GM21737 (cell line): ENCODE data around the gene ZNF664.
A peak's percentile ranks its signal among the peaks of the same experiment; 100 is the strongest.

Source experiments
- ATAC-seq: cut with Tn5 transposase; IDR thresholded peaks from one replicate; pipeline ENCODE4 v1.9.1; 2021; ENCODE audit warnings: mild to moderate bottlenecking, moderate library complexity; ENCODE audit not compliant: unreplicated experiment

The ZNF664 gene

DNA sequence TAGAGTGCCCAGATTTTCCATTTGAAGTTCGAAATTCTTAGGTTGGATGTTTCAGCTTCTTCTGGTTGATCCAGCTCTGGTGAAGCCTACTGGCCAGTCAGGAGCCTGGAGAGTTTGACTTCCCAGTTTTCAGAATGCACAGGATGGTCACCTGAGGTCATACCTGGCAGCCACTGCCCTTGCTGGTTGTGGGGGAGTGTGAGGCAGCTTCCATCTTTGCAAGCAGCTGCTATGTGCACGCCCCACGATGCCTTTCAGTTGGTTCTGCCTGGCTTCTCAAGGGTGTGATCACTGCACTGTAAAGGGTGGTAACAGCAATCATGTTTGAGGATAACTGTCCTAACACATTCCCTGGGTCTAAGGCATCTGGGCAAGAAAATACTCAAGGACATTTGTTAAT lies 15.8 kb upstream of the ZNF664 start:
- ATAC-seq = no peak

- no peak for ATAC-seq
Measured at GRCh38 chr12:123958462-123958861, 14.6 kb upstream of the ZNF664 start.

- no peak for ATAC-seq
Measured at GRCh38 chr12:123958876-123959275, 14.1 kb upstream of the ZNF664 start.

GRCh38 chr12:123960029-123960735 lies 12.8 kb upstream of the ZNF664 start:
- ATAC-seq = no peak

GRCh38 chr12:123960856-123961255 lies 12.2 kb upstream of the ZNF664 start:
- no peak for ATAC-seq

- ATAC-seq = no peak
Measured at GRCh38 chr12:123961585-123962345, 11.2 kb upstream of the ZNF664 start.

DNA sequence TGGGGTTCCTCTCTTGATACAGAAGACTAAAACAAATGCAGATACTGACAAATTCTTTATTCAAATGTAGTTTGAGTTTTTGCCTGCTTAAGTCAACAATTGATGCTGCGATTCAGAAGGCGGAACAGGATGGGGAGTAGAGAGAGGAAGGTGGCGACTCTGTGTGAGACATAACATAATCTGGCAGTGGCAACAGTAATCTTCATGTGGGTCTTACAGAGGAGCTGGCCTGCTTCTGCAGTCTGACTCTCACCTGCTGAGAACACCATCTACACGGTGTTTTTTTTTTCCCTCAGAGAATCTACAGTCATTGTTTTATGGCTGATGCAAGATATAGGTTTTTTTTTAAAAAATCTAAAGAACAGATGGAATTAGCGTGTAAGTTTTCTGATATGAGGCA lies 10.5 kb upstream of the ZNF664 start:
- ATAC-seq = no peak

DNA sequence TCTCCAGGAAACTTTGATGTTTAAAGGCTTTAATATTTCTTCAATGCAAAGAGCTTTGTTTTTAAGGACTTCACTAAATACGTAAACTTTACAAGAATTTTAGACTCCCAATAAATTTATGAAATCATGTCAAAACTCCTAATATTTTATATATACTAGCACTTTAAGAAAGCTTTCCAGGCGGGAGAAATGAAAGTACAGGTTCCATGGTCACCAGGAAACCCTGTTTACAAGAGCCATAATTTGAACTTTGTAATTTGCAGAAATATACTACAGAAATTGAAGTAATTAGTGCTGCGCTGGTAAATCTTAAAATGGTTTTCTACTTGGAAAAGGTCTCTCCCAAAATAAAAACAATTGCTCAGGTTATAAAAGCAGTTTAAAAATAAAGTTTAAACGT lies 9.2 kb upstream of the ZNF664 start:
- ATAC-seq = no peak

GRCh38 chr12:123965382-123965781 lies 7.6 kb upstream of the ZNF664 start:
- ATAC-seq = no peak

- ATAC-seq = no peak
Measured at GRCh38 chr12:123966596-123966995, 6.4 kb upstream of the ZNF664 start.

DNA sequence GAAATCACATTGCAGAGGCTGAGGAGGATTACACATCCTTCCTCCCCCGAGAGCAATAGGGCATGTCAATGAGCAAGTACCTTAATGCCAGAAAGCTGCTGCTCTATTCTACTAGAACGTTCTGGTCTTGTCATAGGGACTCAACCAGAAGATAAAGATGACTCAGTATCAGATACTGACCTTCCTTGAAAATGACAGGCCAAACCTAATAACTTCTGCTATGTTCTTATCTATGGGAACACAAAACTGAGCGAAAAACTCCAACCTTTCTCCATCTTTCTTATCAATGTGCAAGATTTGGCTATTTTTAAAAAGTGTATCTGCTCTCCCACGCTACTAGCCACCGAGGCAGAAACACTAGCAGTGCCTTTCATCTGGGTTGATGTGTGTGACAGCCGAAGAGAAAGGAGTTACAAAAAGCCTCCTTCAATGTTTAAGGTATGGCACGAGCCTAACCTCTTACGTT lies 5.9 kb upstream of the ZNF664 start:
- ATAC-seq = no peak

DNA sequence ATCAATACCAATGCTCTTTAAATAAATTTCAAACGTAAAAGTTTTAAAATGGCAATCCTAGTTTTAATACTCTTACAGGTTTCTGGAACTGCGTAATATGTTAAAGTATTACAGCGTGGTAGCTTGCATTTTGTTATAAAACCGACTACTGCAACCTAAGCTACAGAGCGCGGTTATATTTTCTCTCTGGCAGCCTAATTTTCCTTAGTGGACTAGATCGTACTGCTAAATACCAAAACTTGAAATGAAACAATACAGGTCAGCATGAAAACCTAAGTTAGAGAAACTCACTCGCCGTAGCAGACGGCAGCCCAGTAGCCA lies 1.6 kb upstream of the ZNF664 start:
- ATAC-seq = no peak

DNA sequence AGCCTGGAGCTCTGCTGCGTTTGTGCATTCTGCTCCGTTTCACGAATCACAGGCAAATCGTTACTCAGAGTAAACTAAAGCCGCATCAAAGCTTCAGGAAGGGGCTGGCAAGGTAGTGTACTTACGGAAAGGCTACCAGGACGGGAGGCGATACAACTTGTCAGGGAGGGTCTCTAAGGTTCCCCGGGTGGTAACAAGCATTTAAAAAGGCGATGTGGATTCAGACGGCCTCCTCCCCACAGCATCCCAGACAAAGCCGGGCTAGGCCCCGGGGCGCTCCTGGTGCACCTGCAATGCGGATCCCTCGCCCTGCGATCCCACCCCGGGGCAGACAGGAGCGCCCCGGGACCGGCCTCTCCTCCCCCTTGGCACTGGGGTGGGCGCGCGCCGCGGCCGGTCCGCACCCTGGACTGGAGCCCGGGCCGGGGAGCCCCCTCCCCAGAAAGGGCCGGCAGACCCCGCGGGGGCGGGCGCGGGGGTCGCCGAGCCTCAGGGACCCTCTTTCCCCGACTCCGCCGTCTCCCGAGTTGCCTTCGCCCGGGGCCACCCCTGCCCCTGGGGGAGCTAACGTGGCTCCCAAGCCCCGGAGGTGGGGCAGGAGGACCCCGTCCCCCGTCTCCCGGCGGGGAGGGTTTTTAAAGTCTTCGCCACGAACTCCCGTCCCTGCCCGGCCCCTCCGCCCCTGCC lies 1.1 kb upstream of the ZNF664 start:
- ATAC-seq = peak; percentile 5

GRCh38 chr12:123973552-123974341 lies 732 bp downstream of the ZNF664 start:
- ATAC-seq = no peak

GRCh38 chr12:123976227-123976826 lies 3.3 kb downstream of the ZNF664 start:
- no peak for ATAC-seq

DNA sequence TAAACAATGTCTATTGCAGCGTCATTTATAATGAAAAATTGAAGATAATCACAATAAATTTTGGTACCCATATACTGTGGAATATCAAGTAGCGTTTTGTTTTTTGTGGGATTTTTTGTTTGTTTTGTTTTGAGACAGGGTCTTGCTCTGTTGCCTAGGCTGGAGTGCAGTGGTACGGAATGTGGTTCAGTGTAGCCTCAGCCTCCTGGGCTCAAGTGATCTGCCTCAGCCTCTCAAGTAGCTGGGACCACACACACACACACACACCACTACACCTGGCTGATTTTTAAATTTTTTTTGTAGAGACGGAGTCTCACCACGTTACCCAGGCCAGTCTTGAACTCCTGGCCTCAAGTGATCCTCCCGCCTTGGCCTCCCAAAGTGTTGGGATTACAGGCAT lies 6.6 kb downstream of the ZNF664 start:
- ATAC-seq = no peak

- no peak for ATAC-seq
Measured at GRCh38 chr12:123982269-123982668, 9.3 kb downstream of the ZNF664 start.

GRCh38 chr12:123983822-123984485 lies 10.9 kb downstream of the ZNF664 start:
- no peak for ATAC-seq

- no peak for ATAC-seq
Measured at GRCh38 chr12:123984903-123985302, 11.9 kb downstream of the ZNF664 start.

DNA sequence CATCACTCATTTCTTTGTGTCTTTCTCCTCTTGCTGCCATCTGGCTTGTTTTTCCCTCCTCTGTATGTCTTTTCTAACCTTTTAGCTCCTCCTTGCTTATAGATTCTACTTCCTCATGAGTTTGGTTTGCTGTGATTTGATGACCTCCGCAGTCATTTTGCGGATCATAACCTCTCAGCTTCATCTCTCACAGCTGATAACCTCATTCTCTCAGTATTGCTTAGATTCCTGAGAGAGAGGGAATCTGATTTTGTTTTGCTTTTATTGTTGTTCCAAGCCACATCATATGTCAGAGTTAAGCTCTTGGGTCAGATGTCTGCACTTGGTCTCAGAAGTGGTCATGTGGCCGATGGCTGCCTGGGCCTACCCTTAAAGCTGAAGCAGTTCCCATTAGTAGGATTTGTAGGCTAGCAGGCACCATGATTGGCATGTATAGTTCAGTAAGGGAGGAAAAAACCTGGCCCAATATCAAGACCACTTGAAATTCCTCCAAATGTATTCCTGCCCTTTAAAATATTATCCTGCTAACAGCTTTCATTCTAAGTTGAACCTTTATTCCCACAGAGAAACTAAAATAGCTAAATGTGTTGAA lies 13.5 kb downstream of the ZNF664 start:
- ATAC-seq = no peak
